Body of pancreas (tissue), 4 donors: Measurements from ENCODE around the gene PRSS35.

ENCODE experiments used
- CTCF ChIP-seq, 7 experiments: fragments of 450-650 bp in 4 of 7; fragments of 200-600 bp in 3 of 7; sonication (generic) in 3 of 7; IDR thresholded peaks; one replicate each; pipeline ENCODE4 v1.5.1; 2016 to 2019; ENCODE audit warnings: antibody characterized with exemption in 7 of 7
- POLR2A ChIP-seq, 3 donors: fragments of 450-650 bp; IDR thresholded peaks; one replicate each; pipeline ENCODE4 v1.6.1; 2016; ENCODE audit warnings: antibody characterized with exemption in 3 of 3, mild to moderate bottlenecking in 2 of 3

- TF ChIP-seq POLR2A (IDR thresholded peaks at IDR 0.05), result no peak
- no peak for TF ChIP-seq CTCF (IDR thresholded peaks at IDR 0.05)
These were observed 1.1 kb upstream of the PRSS35 start for GRCh38 chr6:83511266-83511665.
